ENCODE data around the gene GTF3C5. TPM values are rescaled to one million over a fixed set of nuclear protein-coding genes. Genes with fewer than 3 reads are reported as not detected.

GTF3C5 gene
- total RNA-seq, 4 donors from 2014 or later, result 44.2 to 90.2 (median 55.4) TPM

- intact Hi-C loops (cut with DNase I; ENCODE audit: low total_unique reads), result no loop called here
- WGBS, 2 donors, result 87 to 90% methylated on average over 13 of the region's 13 CpGs
- TF ChIP-seq POLR2A (IDR thresholded peaks at IDR 0.05) (no peak), CTCF (IDR thresholded peaks at IDR 0.05) (no peak)
- H3K4me3 ChIP-seq (ENCODE audit: low read depth, poor library complexity, severe bottlenecking), result no peak overlapping the region
- no peak for DNase-seq (ENCODE audit: low spot score in 2 of 2)
These were observed 69.9 kb downstream of the GTF3C5 start for GRCh38 chr9:133100506-133101355.

- 93 to 97% methylated on average over 23 to 30 of the region's 32 CpGs for WGBS, 2 donors
- intact Hi-C loops (cut with DNase I; ENCODE audit: low total_unique reads), result loop anchor here (2.0 kb wide), 1 partner anchor 45 kb away; no protein-coding TSS in a partner anchor
- no peak overlapping the region for H3K4me3 ChIP-seq (ENCODE audit: low read depth, poor library complexity, severe bottlenecking)
- no peak for DNase-seq (ENCODE audit: low spot score in 2 of 2)
- no peak for TF ChIP-seq POLR2A (IDR thresholded peaks at IDR 0.05)
- TF ChIP-seq CTCF (IDR thresholded peaks at IDR 0.05), result no peak
These were observed 70.8 kb downstream of the GTF3C5 start for GRCh38 chr9:133101356-133102189.

GRCh38 chr9:133102190-133103021, 71.6 kb downstream of the GTF3C5 start:
- no peak for TF ChIP-seq POLR2A (IDR thresholded peaks at IDR 0.05)
- no peak for TF ChIP-seq CTCF (IDR thresholded peaks at IDR 0.05)
- intact Hi-C loops (cut with DNase I; ENCODE audit: low total_unique reads), result loop anchor here (2.0 kb wide), 1 partner anchor 44 kb away; no protein-coding TSS in a partner anchor
- DNase-seq (ENCODE audit: low spot score in 2 of 2), result peak in 1 of 2 donors; percentile 76
- WGBS, 2 donors, result 95 to 96% methylated on average over 20 of the region's 21 CpGs
- H3K4me3 ChIP-seq (ENCODE audit: low read depth, poor library complexity, severe bottlenecking), result no peak overlapping the region

- intact Hi-C loops (cut with DNase I; ENCODE audit: low total_unique reads), result loop anchor here (2.0 kb wide), 1 partner anchor 43 kb away; no protein-coding TSS in a partner anchor
- peak in 1 of 2 donors; percentile 93 for DNase-seq (ENCODE audit: low spot score in 2 of 2)
- 48 to 52% methylated on average over 14 of the region's 14 CpGs for WGBS, 2 donors
- no peak overlapping the region for H3K4me3 ChIP-seq (ENCODE audit: low read depth, poor library complexity, severe bottlenecking)
- peak in 1 of 3 donors; percentile 65 for TF ChIP-seq CTCF (IDR thresholded peaks at IDR 0.05)
- no peak for TF ChIP-seq POLR2A (IDR thresholded peaks at IDR 0.05)
These were observed 72.6 kb downstream of the GTF3C5 start for GRCh38 chr9:133103183-133103986.
